Hepatocyte (in vitro differentiated cells): ENCODE data around the gene RPS18. TPM values are rescaled to one million over a fixed set of nuclear protein-coding genes. Genes with fewer than 3 reads are reported as not detected.

Experiments
- DNase-seq: peaks from one replicate; pipeline ENCODE4 v3.0.0-alpha.2; 2016; ENCODE audit warnings: low spot score
- H2AFZ ChIP-seq: fragments of 200-600 bp; sonication (generic); 2 replicates; pipeline ENCODE4 v1.6.0; 2016; ENCODE audit warnings: antibody characterized with exemption, mild to moderate bottlenecking
- H3K27ac ChIP-seq: fragments of 200-600 bp; sonication (generic); 2 replicates; pipeline ENCODE4 v1.5.1; 2016; ENCODE audit warnings: mild to moderate bottlenecking
- H3K27me3 ChIP-seq: fragments of 200-600 bp; sonication (generic); 2 replicates; pipeline ENCODE4 v1.6.1; 2016
- H3K36me3 ChIP-seq: fragments of 200-600 bp; sonication (generic); replicated peaks from 2 replicates; pipeline ENCODE4 v1.5.1; 2016; ENCODE audit warnings: low read depth; ENCODE audit not compliant: insufficient read depth
- H3K4me1 ChIP-seq: fragments of 200-600 bp; sonication (generic); 2 replicates; pipeline ENCODE4 v1.5.1; 2016; ENCODE audit warnings: mild to moderate bottlenecking, moderate library complexity; ENCODE audit not compliant: insufficient read depth
- H3K4me2 ChIP-seq: fragments of 200-600 bp; sonication (generic); 2 replicates; pipeline ENCODE4 v1.6.0; 2016
- H3K4me3 ChIP-seq: fragments of 200-600 bp; sonication (generic); 2 replicates; pipeline ENCODE4 v1.5.1; 2016; ENCODE audit warnings: mild to moderate bottlenecking
- H3K79me2 ChIP-seq: fragments of 200-600 bp; sonication (generic); 2 replicates; pipeline ENCODE4 v1.6.0; 2017; ENCODE audit warnings: mild to moderate bottlenecking
- H3K9me2 ChIP-seq: fragments of 200-600 bp; sonication (generic); replicated peaks from 2 replicates; pipeline ENCODE4 v1.6.0; 2017; ENCODE audit warnings: mild to moderate bottlenecking; ENCODE audit not compliant: insufficient read depth
- H3K9me3 ChIP-seq: fragments of 200-600 bp; sonication (generic); 2 replicates; pipeline ENCODE4 v1.5.1; 2016; ENCODE audit warnings: low read depth, mild to moderate bottlenecking
- H4K20me1 ChIP-seq: fragments of 200-600 bp; sonication (generic); 2 replicates; pipeline ENCODE4 v1.6.0; 2016; ENCODE audit warnings: mild to moderate bottlenecking; ENCODE audit not compliant: insufficient read depth, poor library complexity, severe bottlenecking
- EZH2 ChIP-seq: fragments of 200-600 bp; sonication (generic); IDR thresholded peaks from 2 replicates; pipeline ENCODE4 v1.6.1; 2016; ENCODE audit warnings: antibody characterized with exemption, mild to moderate bottlenecking, borderline replicate concordance
- EZH2phosphoT487 ChIP-seq: fragments of 200-600 bp; sonication (generic); IDR thresholded peaks from one replicate; pipeline ENCODE4 v1.6.1; 2018; ENCODE audit warnings: antibody characterized with exemption, mild to moderate bottlenecking, low read depth, moderate library complexity; ENCODE audit not compliant: unreplicated experiment, severe bottlenecking
- WGBS: methylation state at CpG from one replicate; pipeline ENCODE4 v1.1.6; 2016; ENCODE audit warnings: low lambda C conversion rate; ENCODE audit errors: missing lambda C conversion rate; 5-methylcytosine and 5-hydroxymethylcytosine counted together
- polyA plus RNA-seq: library from polyadenylated mRNA; unstranded; fragments of >200 nt; fragmentation: Nextera tagmentation; extraction: Ambion mirVana; gene quantifications from 2 replicates; pipeline ENCODE4 v1.2.1, GENCODE V29; 2016
- total RNA-seq: library from RNA; depleted of rRNA; stranded (reverse); fragments of >200 nt; gene quantifications from 2 replicates; pipeline ENCODE4 v1.2.3, GENCODE V29; 2014
- TF ChIP-seq, protein P1 (sequence below): fragments of 200-600 bp; sonication (generic); IDR thresholded peaks from 2 replicates; pipeline ENCODE4 v1.5.1; 2016; ENCODE audit warnings: antibody characterized with exemption, mild to moderate bottlenecking; ENCODE audit not compliant: poor library complexity

RPS18 gene
- total and polyA plus RNA-seq, 2 experiments from 2014 or later: 1,517 to 3,293 TPM

DNA sequence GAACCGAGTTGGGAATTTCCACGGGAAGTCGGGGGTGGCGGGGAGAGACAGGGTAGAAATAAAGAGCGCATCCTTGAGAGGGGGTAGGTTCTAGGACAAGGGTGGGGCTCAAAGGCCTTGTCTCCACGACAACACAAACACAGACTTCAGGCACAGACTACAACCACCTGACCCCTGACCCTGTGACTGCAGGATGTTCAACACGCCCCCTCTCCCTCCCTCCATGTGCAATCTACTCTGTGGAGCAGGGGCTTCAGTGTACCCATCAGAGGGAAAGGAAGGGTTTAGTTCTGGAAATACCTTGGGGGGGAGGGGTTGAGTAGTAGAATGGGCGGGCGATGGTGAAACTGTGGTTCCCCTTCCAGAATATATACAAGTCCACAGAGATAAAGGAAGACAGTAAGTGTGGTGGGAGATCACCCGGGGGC, 42.7 kb downstream of the RPS18 start:
- WGBS: 4% methylated on average over 10 of the region's 10 CpGs
- H3K4me1 ChIP-seq: peaks cover 15% of the 10 kb centered on the region
- peaks cover 33% of the 10 kb centered on the region for H3K79me2 ChIP-seq

DNA sequence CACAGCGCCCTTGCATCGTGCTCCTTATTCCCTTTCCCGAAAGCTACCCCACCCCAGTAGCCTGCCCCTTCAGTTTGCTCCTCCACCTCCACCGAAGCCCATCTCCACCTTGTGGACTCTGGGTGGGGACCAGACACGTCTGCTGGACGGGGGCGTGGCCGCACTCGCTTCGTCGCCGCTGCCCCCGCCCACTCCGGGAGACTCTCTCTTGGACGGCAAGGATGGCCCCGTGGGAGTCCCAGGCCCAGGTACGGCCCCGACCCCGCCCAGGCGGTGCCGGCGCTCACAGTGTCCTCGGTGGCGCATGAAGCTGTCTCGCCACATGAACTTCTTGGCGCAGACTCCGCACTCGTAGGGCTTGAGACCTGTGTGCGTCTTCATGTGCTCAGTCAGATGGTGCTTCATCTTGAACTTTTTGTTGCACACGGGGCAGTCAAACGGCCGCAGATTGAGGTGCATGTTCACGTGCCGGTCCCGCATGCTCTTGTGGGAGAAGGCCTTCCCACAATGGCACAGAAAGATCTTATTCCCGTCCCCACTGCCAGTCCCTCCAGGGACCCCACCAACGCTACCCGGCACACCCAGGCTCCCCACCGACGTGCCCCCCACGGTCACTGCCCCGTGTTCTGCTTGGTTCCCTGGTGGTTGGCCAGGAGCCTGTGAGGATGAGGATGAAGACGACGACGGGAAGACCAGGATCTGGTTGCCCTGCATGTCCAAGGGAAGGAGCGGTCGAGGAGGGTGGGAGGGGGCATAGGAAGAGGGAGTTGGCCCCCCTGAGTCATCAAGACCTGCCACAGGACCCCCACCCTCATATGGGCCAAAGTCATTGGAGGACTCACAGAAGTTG, 43.3 kb downstream of the RPS18 start:
- Histone ChIP-seq H3K4me3 (no peak overlapping the region), H2AFZ (no peak overlapping the region)
- DNase-seq: peak; percentile 79

More for the DNA sequence above, 42.7 kb downstream of the RPS18 start:
- Histone ChIP-seq H2AFZ (no peak overlapping the region), H3K4me2 (peak overlapping the region; percentile 84), H3K27ac (peak overlapping the region; percentile 96), H3K9me3 (no peaks in the 10 kb centered on the region), H3K4me3 (peak overlapping the region; percentile 65), H3K27me3 (no peaks in the 10 kb centered on the region), H4K20me1 (no peaks in the 10 kb centered on the region), H3K36me3 (no peaks in the 10 kb centered on the region), H3K9me2 (no peaks in the 10 kb centered on the region)
- no peak for TF ChIP-seq EZH2phosphoT487
- TF ChIP-seq, protein P1, sequence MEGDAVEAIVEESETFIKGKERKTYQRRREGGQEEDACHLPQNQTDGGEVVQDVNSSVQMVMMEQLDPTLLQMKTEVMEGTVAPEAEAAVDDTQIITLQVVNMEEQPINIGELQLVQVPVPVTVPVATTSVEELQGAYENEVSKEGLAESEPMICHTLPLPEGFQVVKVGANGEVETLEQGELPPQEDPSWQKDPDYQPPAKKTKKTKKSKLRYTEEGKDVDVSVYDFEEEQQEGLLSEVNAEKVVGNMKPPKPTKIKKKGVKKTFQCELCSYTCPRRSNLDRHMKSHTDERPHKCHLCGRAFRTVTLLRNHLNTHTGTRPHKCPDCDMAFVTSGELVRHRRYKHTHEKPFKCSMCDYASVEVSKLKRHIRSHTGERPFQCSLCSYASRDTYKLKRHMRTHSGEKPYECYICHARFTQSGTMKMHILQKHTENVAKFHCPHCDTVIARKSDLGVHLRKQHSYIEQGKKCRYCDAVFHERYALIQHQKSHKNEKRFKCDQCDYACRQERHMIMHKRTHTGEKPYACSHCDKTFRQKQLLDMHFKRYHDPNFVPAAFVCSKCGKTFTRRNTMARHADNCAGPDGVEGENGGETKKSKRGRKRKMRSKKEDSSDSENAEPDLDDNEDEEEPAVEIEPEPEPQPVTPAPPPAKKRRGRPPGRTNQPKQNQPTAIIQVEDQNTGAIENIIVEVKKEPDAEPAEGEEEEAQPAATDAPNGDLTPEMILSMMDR: no peak
- TF ChIP-seq EZH2: no peak
- DNase-seq: peak; percentile 79

DNA sequence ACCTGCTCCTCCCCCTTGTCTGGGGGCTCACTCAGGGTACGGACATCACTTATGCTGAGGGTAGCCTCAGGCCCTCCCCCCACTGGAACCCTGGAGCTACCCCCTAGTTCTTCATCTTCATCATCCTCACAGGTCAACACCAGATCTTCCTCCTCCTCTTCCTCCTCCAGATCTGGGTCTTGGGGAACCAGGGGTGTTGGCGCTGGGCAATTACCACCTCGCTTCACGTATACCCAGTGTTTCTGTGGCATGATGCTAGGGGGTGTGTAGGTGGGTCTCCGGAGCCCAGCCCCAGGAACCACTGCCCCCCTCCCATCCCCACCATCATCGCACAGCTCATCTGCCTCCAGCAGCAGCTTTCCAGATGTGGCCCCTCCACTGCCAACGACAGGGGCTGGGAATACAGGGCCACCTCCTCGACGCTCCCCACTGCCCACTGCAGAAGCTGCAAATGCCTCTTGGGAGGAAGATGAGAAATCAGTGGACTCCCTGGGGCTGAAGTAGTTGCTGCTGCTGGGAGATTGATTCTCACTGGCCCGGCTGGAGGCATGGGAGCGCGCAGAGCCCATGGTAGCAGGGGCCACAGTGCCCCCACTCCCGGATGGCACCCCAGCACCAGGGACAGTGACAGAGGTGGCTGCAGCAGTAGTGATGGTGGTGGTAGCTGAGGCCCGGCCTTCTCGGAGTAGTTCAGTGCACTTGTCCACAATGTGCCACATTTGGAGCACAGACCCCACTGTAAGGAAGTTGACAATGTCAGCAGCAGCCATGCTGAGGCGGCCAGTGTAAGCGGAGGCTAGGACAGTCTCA, 44.1 kb downstream of the RPS18 start:
- no peaks in the 10 kb centered on the region for H3K9me3 ChIP-seq
- no peaks in the 10 kb centered on the region for H3K27me3 ChIP-seq
- no peaks in the 10 kb centered on the region for H3K36me3 ChIP-seq
- peaks cover 15% of the 10 kb centered on the region for H3K4me1 ChIP-seq
- TF ChIP-seq EZH2phosphoT487: no peak
- no peak for TF ChIP-seq EZH2
- TF ChIP-seq, protein P1: no peak
- no peak overlapping the region for H2AFZ ChIP-seq
- peaks cover 31% of the 10 kb centered on the region for H3K79me2 ChIP-seq
- no peaks in the 10 kb centered on the region for H4K20me1 ChIP-seq
- H3K27ac ChIP-seq: no peak overlapping the region
- no peak overlapping the region for H3K4me3 ChIP-seq
- 97% methylated on average over 17 of the region's 17 CpGs for WGBS
- no peaks in the 10 kb centered on the region for H3K9me2 ChIP-seq
- H3K4me2 ChIP-seq: no peak overlapping the region
- no peak for DNase-seq

More for the DNA sequence above, 43.3 kb downstream of the RPS18 start:
- H3K79me2 ChIP-seq: peaks cover 31% of the 10 kb centered on the region
- no peaks in the 10 kb centered on the region for H4K20me1 ChIP-seq
- TF ChIP-seq EZH2 (no peak), EZH2phosphoT487 (no peak)
- H3K9me3 ChIP-seq: no peaks in the 10 kb centered on the region
- H3K9me2 ChIP-seq: no peaks in the 10 kb centered on the region
- peak overlapping the region; percentile 84 for H3K4me2 ChIP-seq
- no peaks in the 10 kb centered on the region for H3K27me3 ChIP-seq
- 51% methylated on average over 42 of the region's 47 CpGs for WGBS
- peak overlapping the region; percentile 96 for H3K27ac ChIP-seq
- H3K4me1 ChIP-seq: peaks cover 15% of the 10 kb centered on the region
- no peaks in the 10 kb centered on the region for H3K36me3 ChIP-seq
